Measurements from ENCODE around the gene SLCO4A1.
A peak's percentile ranks its signal among the peaks of the same experiment; 100 is the strongest.

Gene SLCO4A1

DNA sequence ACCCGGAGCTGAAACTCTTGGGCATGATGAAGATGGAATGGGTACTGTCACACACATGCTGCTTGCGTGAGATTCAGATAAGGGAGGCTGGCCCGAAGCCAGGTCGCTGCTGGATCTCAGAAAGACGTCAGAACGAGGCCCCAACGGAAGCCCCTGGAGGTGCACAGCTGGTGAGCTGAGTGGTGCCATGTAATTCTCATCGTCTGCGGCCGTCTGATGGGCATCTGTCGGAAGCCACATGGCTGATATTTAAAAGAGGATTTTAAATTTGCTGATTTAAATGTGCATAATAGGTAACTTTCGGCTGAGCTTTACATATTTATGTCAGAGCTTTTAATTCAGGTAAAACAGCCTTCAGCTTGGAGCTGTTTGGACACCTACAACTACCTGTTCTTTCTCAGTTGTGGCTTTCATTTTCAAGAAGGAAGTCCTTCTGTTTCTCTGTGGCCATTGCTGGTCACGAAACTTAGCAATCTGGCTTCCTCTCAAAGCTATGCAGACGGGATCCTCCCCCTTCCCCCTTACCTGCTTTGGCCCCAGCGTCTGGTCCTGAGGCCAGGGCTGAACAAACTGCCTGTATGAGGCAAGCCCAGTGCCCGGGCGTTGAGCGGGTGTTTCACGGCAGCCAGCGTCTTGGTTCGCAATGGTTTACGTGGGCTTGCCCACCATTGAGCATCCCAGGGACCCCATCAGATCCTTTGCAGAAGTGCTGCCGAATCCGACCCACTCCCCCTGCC is 9.2 kb downstream of the SLCO4A1 start:
- TF ChIP-seq, protein P1, sequence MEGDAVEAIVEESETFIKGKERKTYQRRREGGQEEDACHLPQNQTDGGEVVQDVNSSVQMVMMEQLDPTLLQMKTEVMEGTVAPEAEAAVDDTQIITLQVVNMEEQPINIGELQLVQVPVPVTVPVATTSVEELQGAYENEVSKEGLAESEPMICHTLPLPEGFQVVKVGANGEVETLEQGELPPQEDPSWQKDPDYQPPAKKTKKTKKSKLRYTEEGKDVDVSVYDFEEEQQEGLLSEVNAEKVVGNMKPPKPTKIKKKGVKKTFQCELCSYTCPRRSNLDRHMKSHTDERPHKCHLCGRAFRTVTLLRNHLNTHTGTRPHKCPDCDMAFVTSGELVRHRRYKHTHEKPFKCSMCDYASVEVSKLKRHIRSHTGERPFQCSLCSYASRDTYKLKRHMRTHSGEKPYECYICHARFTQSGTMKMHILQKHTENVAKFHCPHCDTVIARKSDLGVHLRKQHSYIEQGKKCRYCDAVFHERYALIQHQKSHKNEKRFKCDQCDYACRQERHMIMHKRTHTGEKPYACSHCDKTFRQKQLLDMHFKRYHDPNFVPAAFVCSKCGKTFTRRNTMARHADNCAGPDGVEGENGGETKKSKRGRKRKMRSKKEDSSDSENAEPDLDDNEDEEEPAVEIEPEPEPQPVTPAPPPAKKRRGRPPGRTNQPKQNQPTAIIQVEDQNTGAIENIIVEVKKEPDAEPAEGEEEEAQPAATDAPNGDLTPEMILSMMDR (IDR thresholded peaks at IDR 0.05): peak; percentile 25
- Histone ChIP-seq H3K9me3 (no peaks in the 10 kb centered on the region), H3K4me1 (ENCODE audit: control insufficient read depth in 1 of 2, insufficient read depth in 1 of 2, low read depth in 1 of 2, low read length in 1 of 2) (peaks cover 43% of the 10 kb centered on the region in 2 experiments), H3K36me3 (no peaks in the 10 kb centered on the region), H3K4me3 (ENCODE audit: low read depth in 1 of 2, low read length in 1 of 2) (peak overlapping the region; percentile 57 to 62), H3K27ac (peak overlapping the region; percentile 98), H3K27me3 (no peaks in the 10 kb centered on the region)

GRCh38 chr20:62652041-62652893 is 10.0 kb downstream of the SLCO4A1 start:
- Histone ChIP-seq H3K27me3 (no peaks in the 10 kb centered on the region), H3K4me1 (ENCODE audit: control insufficient read depth in 1 of 2, insufficient read depth in 1 of 2, low read depth in 1 of 2, low read length in 1 of 2) (peaks cover 43% of the 10 kb centered on the region in 2 experiments), H3K27ac (peak overlapping the region; percentile 98), H3K4me3 (ENCODE audit: low read depth in 1 of 2, low read length in 1 of 2) (peak overlapping the region; percentile 57), H3K9me3 (no peaks in the 10 kb centered on the region), H3K36me3 (no peaks in the 10 kb centered on the region)
- TF ChIP-seq, protein P1 (IDR thresholded peaks at IDR 0.05): no peak

DNA sequence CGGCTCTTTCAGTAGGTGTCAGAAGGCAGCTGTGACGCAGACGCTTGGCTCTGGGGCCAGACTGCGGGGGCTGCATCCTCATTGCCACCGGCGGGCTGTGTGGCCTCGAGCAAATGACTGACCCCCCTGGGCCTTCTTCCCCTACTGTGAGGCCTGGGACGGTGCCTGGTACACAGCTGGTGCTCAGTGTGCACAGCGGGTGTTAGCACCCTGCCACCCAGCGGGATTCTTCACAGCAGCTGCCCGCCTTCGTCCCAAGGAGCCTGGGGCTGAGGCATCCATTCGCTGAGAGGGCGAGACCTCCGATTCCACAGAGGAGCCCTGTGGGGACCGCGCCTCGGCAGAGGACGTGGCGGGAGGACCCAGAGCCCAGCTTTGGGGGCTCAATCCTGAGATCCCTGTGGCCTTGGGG is 10.6 kb downstream of the SLCO4A1 start:
- TF ChIP-seq, protein P1 (IDR thresholded peaks at IDR 0.05): no peak
- Histone ChIP-seq H3K27me3 (no peaks in the 10 kb centered on the region), H3K4me3 (ENCODE audit: low read depth in 1 of 2, low read length in 1 of 2) (peak overlapping the region; percentile 57), H3K36me3 (no peaks in the 10 kb centered on the region), H3K9me3 (no peaks in the 10 kb centered on the region), H3K4me1 (ENCODE audit: control insufficient read depth in 1 of 2, insufficient read depth in 1 of 2, low read depth in 1 of 2, low read length in 1 of 2) (peaks cover 43% of the 10 kb centered on the region in 2 experiments), H3K27ac (peak overlapping the region; percentile 98)

GRCh38 chr20:62653373-62653772 is 11.1 kb downstream of the SLCO4A1 start:
- H3K4me1 ChIP-seq (ENCODE audit: control insufficient read depth in 1 of 2, insufficient read depth in 1 of 2, low read depth in 1 of 2, low read length in 1 of 2): peaks cover 43% of the 10 kb centered on the region in 2 experiments
- no peak overlapping the region for H3K4me3 ChIP-seq (ENCODE audit: low read depth in 1 of 2, low read length in 1 of 2)
- no peaks in the 10 kb centered on the region for H3K27me3 ChIP-seq
- H3K9me3 ChIP-seq: no peaks in the 10 kb centered on the region
- H3K27ac ChIP-seq: peak overlapping the region; percentile 98
- no peaks in the 10 kb centered on the region for H3K36me3 ChIP-seq
- TF ChIP-seq, protein P1 (IDR thresholded peaks at IDR 0.05): no peak

- no peak overlapping the region for H3K27ac ChIP-seq
- no peaks in the 10 kb centered on the region for H3K9me3 ChIP-seq
- peaks cover 40 to 43% of the 10 kb centered on the region in 2 experiments for H3K4me1 ChIP-seq (ENCODE audit: control insufficient read depth in 1 of 2, insufficient read depth in 1 of 2, low read depth in 1 of 2, low read length in 1 of 2)
- TF ChIP-seq, protein P1 (IDR thresholded peaks at IDR 0.05): no peak
- H3K4me3 ChIP-seq (ENCODE audit: low read depth in 1 of 2, low read length in 1 of 2): no peak overlapping the region
- no peaks in the 10 kb centered on the region for H3K27me3 ChIP-seq
- H3K36me3 ChIP-seq: no peaks in the 10 kb centered on the region
Measured at GRCh38 chr20:62653951-62654685, 11.8 kb downstream of the SLCO4A1 start.
